CD14-positive monocyte (primary cell): Measurements from ENCODE around the gene GMEB2. TPM values are rescaled to one million over a fixed set of nuclear protein-coding genes. Genes with fewer than 3 reads are reported as not detected.

Source experiments
- DNase-seq, 3 donors: peaks; one replicate each; pipeline ENCODE4 v3.0.0-alpha.2; 2011 to 2022
- H2AFZ ChIP-seq: 2 replicates; pipeline ENCODE4 v1.6.0; 2012; ENCODE audit warnings: mild to moderate bottlenecking, low read depth, low read length, inconsistent platforms; ENCODE audit not compliant: insufficient read depth, poor library complexity, severe bottlenecking
- H3K27ac ChIP-seq, 2 donors: 1 replicate in 1 of 2; 2 replicates in 1 of 2; pipeline ENCODE4 v1.5.1; 2012 to 2013; ENCODE audit warnings: low read length in 2 of 2, control low read depth in 1 of 2, inconsistent platforms in 1 of 2, low read depth in 1 of 2, mild to moderate bottlenecking in 1 of 2
- H3K27me3 ChIP-seq, 2 donors: one replicate each; pipeline versions ENCODE4 v1.6.0 to v1.6.1; 2011 to 2013; ENCODE audit warnings: low read length in 2 of 2; ENCODE audit not compliant: control insufficient read depth in 2 of 2, insufficient read depth in 2 of 2
- H3K36me3 ChIP-seq, 2 donors: replicated peaks in 1 of 2; 1 replicate in 1 of 2; 2 replicates in 1 of 2; pipeline versions ENCODE4 v1.5.1 to v1.6.1; 2012 to 2013; ENCODE audit warnings: low read length in 2 of 2, control low read depth in 1 of 2, inconsistent platforms in 1 of 2, mild to moderate bottlenecking in 1 of 2; ENCODE audit not compliant: insufficient read depth in 2 of 2, control insufficient read depth in 1 of 2
- H3K4me1 ChIP-seq, 2 donors: 1 replicate in 1 of 2; 2 replicates in 1 of 2; pipeline versions ENCODE4 v1.5.1 to v1.6.1; 2012 to 2013; ENCODE audit warnings: low read length in 2 of 2, control low read depth in 1 of 2, inconsistent platforms in 1 of 2, mild to moderate bottlenecking in 1 of 2, moderate library complexity in 1 of 2; ENCODE audit not compliant: insufficient read depth in 2 of 2, control insufficient read depth in 1 of 2
- H3K4me2 ChIP-seq: replicated peaks from 2 replicates; pipeline ENCODE3; 2012; ENCODE audit warnings: low read length, moderate library complexity, mild to moderate bottlenecking; ENCODE audit not compliant: poor library complexity, severe bottlenecking; ENCODE audit errors: extremely low read depth
- H3K4me3 ChIP-seq, 3 experiments: fragments of 200-600 bp in 1 of 3; sonication (generic) in 1 of 3; replicated peaks in 1 of 3; 1 replicate in 2 of 3; 2 replicates in 1 of 3; pipeline ENCODE4 v1.5.1; 2011 to 2013; ENCODE audit warnings: low read length in 3 of 3, mild to moderate bottlenecking in 3 of 3, control low read depth in 2 of 3, low read depth in 2 of 3, inconsistent platforms in 1 of 3, moderate library complexity in 1 of 3
- H3K79me2 ChIP-seq: 2 replicates; pipeline ENCODE4 v1.6.0; 2012; ENCODE audit warnings: mild to moderate bottlenecking, control low read depth, inconsistent platforms, low read length, moderate library complexity; ENCODE audit not compliant: insufficient read depth
- H3K9ac ChIP-seq: 2 replicates; pipeline ENCODE4 v1.6.0; 2017; ENCODE audit warnings: low read length, mild to moderate bottlenecking; ENCODE audit not compliant: insufficient read depth, poor library complexity, severe bottlenecking
- H3K9me3 ChIP-seq, 2 donors: replicated peaks in 1 of 2; 1 replicate in 1 of 2; 2 replicates in 1 of 2; pipeline versions ENCODE4 v1.5.1 to v1.6.1; 2012 to 2013; ENCODE audit warnings: low read length in 2 of 2, control low read depth in 1 of 2; ENCODE audit not compliant: control insufficient read depth in 1 of 2, insufficient read depth in 1 of 2
- H4K20me1 ChIP-seq: 2 replicates; pipeline ENCODE4 v1.6.0; 2012; ENCODE audit warnings: mild to moderate bottlenecking, low read length, control low read depth, moderate library complexity; ENCODE audit not compliant: insufficient read depth
- H3K27ac Mint-ChIP-seq, 7 donors: one replicate each; pipeline ENCODE4 v1.8.0; 2020; ENCODE audit warnings: mild to moderate bottlenecking in 7 of 7, mixed read lengths in 7 of 7, moderate library complexity in 6 of 7, inconsistent platforms in 2 of 7
- H3K27me3 Mint-ChIP-seq, 3 donors: one replicate each; pipeline ENCODE4 v1.8.0; 2021 to 2022; ENCODE audit warnings: low read depth in 3 of 3, mild to moderate bottlenecking in 3 of 3, mixed read lengths in 3 of 3, moderate library complexity in 3 of 3, inconsistent platforms in 1 of 3
- H3K36me3 Mint-ChIP-seq, 2 donors: one replicate each; pipeline ENCODE4 v1.8.0; 2020; ENCODE audit warnings: mixed read lengths in 2 of 2, inconsistent platforms in 1 of 2, mild to moderate bottlenecking in 1 of 2
- H3K4me1 Mint-ChIP-seq: one replicate; pipeline ENCODE4 v1.8.0; 2020; ENCODE audit warnings: mild to moderate bottlenecking, mixed read lengths
- H3K4me3 Mint-ChIP-seq, 2 donors: one replicate each; pipeline ENCODE4 v1.8.0; 2020; ENCODE audit warnings: mild to moderate bottlenecking in 2 of 2, mixed read lengths in 2 of 2, moderate library complexity in 1 of 2
- H3K9me3 Mint-ChIP-seq, 7 donors: one replicate each; pipeline ENCODE4 v1.8.0; 2020 to 2022; ENCODE audit warnings: mixed read lengths in 7 of 7, mild to moderate bottlenecking in 6 of 7, moderate library complexity in 6 of 7, inconsistent platforms in 2 of 7
- WGBS: methylation state at CpG from one replicate; pipeline ENCODE4 v1.1.5; 2013; ENCODE audit warnings: missing lambda C conversion rate; ENCODE audit not compliant: insufficient coverage; 5-methylcytosine and 5-hydroxymethylcytosine counted together
- intact Hi-C, 2 donors: fragments of 100-400 bp; cut with micrococcal nuclease; formaldehyde crosslinking; loops; one replicate each; pipeline versions ENCODE4 v1.15.0 to v1.15.1; 2023
- polyA plus RNA-seq, 3 donors: library from polyadenylated mRNA; depleted of rRNA in 1 of 3; unstranded in 2 of 3; stranded (reverse) in 1 of 3; fragments of 300-500 nt in 2 of 3; fragments of >200 nt in 1 of 3; fragmentation: Illumina TruSeq in 2 of 3; gene quantifications; 1 replicate in 2 of 3; 2 replicates in 1 of 3; pipeline ENCODE4 v1.2.3, GENCODE V29; 2012 to 2021
- TF ChIP-seq, protein P1 (sequence below): fragments of 200-600 bp; IDR thresholded peaks from one replicate; pipeline ENCODE4 v1.8.0; 2022; ENCODE audit warnings: antibody characterized with exemption, mild to moderate bottlenecking

The GMEB2 gene
- polyA plus RNA-seq, 3 donors, result 2.7 to 11.7 (median 3.8) TPM

DNA sequence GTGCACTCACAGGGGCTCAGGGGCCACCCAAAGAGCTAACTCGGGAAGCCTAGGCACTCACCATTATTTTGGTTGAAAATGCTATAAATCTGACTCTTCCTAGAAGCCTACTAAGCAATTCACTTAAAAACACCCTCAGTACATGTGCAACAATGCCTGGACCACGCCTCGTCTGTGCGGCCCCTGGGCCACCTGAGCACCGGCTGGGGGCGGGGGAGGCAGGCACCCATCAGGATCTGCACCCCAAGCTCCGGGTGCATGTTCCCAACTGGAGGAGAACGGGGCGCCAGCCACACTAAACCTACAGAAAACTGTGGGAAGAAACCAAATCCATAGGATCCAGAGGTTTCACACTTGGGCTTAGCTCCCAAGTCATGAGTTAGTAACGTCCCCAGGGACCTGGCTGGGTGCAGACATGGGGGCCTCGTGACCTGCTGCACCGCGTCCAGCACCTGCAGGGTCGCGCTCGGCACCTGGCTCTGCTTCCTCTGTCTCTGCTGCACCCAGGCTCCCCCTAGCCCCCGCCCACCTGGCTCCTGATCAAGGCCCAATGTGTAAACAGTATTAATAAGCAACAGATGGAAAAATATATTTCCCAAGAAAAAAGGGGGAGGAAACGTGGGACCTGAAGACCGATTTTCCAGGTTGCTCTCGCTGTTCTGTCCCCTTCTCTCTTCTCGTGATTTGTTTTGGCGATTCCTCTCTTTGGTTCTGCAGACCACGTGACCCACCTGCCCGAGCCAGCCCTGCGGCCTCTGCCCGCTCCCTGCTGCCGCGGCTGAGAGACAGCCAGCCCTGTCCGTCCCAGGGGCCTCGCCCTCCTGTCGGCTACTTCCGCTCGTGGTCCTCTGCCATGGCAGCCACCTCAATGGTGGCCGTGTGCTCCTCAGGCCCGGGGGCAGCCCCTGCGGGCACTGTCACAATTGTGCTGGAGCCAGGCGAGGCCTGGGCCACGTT lies 37.4 kb downstream of the GMEB2 start:
- Mint-ChIP-seq H3K4me3 (no peak overlapping the region), H3K27ac (no peak overlapping the region), H3K27me3 (peaks cover 3 to 8% (median 6%) of the 10 kb centered on the region in 3 donors), H3K36me3 (peaks cover 54 to 74% of the 10 kb centered on the region in 2 donors), H3K9me3 (no peaks in the 10 kb centered on the region), H3K4me1 (peaks cover 13% of the 10 kb centered on the region)
- H3K27me3 ChIP-seq, result no peaks in the 10 kb centered on the region
- H3K9ac ChIP-seq, result no peak overlapping the region
- H4K20me1 ChIP-seq, result peaks cover 4% of the 10 kb centered on the region
- H3K4me3 ChIP-seq, result no peak overlapping the region
- TF ChIP-seq, protein P1, sequence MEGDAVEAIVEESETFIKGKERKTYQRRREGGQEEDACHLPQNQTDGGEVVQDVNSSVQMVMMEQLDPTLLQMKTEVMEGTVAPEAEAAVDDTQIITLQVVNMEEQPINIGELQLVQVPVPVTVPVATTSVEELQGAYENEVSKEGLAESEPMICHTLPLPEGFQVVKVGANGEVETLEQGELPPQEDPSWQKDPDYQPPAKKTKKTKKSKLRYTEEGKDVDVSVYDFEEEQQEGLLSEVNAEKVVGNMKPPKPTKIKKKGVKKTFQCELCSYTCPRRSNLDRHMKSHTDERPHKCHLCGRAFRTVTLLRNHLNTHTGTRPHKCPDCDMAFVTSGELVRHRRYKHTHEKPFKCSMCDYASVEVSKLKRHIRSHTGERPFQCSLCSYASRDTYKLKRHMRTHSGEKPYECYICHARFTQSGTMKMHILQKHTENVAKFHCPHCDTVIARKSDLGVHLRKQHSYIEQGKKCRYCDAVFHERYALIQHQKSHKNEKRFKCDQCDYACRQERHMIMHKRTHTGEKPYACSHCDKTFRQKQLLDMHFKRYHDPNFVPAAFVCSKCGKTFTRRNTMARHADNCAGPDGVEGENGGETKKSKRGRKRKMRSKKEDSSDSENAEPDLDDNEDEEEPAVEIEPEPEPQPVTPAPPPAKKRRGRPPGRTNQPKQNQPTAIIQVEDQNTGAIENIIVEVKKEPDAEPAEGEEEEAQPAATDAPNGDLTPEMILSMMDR, result no peak
- H3K79me2 ChIP-seq, result no peaks in the 10 kb centered on the region
- no peak overlapping the region for H2AFZ ChIP-seq
- H3K9me3 ChIP-seq, result no peaks in the 10 kb centered on the region
- intact Hi-C loops, result no loop called here
- H3K4me1 ChIP-seq, result peaks cover 0 to 7% of the 10 kb centered on the region in 2 donors
- H3K36me3 ChIP-seq, result peaks cover 38 to 57% of the 10 kb centered on the region in 2 donors
- no peak for DNase-seq
- 95% methylated on average over 37 of the region's 38 CpGs for WGBS
- H3K27ac ChIP-seq, result no peak overlapping the region
- H3K4me2 ChIP-seq, result no peak overlapping the region

DNA sequence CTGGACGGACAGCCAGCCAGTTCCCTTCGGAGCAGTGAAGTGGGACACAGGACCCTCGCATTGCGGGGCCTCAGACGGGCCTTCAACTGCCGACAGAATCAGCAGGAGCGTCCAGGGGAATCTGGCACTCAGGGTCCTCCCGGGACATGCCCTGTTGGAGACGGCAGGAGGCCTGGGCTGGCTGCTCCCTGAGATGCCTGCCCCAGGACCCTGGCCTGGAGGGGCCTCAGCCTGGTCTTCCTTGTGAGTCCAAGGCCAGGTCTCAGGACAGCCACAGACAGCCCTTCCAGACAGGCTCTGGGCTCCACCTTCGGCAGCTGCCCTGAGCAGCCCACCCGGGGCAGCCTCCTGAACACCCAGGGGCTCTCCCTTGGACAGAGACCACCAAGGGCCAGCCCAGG lies 38.3 kb downstream of the GMEB2 start:
- Histone ChIP-seq H3K79me2 (no peaks in the 10 kb centered on the region), H3K27me3 (no peaks in the 10 kb centered on the region), H3K4me1 (peaks cover 0 to 7% of the 10 kb centered on the region in 2 donors), H3K9ac (no peak overlapping the region), H3K36me3 (peaks cover 32 to 48% of the 10 kb centered on the region in 2 donors), H3K4me3 (no peak overlapping the region), H2AFZ (no peak overlapping the region), H3K9me3 (no peaks in the 10 kb centered on the region), H3K27ac (no peak overlapping the region), H3K4me2 (no peak overlapping the region), H4K20me1 (peaks cover 4% of the 10 kb centered on the region)
- peaks cover 49 to 65% of the 10 kb centered on the region in 2 donors for H3K36me3 Mint-ChIP-seq
- no peak overlapping the region for H3K4me3 Mint-ChIP-seq
- no peaks in the 10 kb centered on the region for H3K9me3 Mint-ChIP-seq
- no peak for DNase-seq
- peak overlapping the region in 1 of 7 donors; percentile 72 for H3K27ac Mint-ChIP-seq
- TF ChIP-seq, protein P1, result no peak
- 91% methylated on average over 11 of the region's 11 CpGs for WGBS
- H3K27me3 Mint-ChIP-seq, result peaks cover 6 to 11% (median 7%) of the 10 kb centered on the region in 3 donors
- peaks cover 13% of the 10 kb centered on the region for H3K4me1 Mint-ChIP-seq
- intact Hi-C loops, result no loop called here
